HG02588 (cell line): ENCODE data around the gene SHROOM3.

Experiments
- ATAC-seq: cut with Tn5 transposase; IDR thresholded peaks from one replicate; pipeline ENCODE4 v1.9.1; 2021; ENCODE audit warnings: mild to moderate bottlenecking, moderate library complexity; ENCODE audit not compliant: unreplicated experiment

Gene SHROOM3

GRCh38 chr4:76620723-76621468, 185.9 kb downstream of the SHROOM3 start:
- ATAC-seq: no peak

- no peak for ATAC-seq
Observed at GRCh38 chr4:76622126-76622525, 187.1 kb downstream of the SHROOM3 start.

DNA sequence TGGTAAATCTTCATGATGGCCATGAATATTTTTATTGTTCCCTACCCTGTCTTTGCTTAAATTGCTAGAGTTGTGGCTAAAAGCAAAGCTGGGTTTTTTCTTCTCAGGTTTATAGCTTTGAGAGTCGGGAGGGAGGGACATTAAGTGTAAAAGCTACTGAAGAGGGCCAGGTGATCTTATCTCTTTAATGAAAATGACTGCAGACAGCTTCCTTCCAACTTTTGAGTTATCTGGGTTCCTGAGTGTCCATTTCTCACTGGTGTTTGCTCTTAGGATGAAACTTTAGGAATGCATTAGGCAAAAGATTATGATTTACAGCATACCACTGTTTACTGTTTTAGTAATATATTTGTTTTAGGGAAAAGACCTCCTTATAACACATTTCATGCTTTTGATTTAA, 187.7 kb downstream of the SHROOM3 start:
- no peak for ATAC-seq

DNA sequence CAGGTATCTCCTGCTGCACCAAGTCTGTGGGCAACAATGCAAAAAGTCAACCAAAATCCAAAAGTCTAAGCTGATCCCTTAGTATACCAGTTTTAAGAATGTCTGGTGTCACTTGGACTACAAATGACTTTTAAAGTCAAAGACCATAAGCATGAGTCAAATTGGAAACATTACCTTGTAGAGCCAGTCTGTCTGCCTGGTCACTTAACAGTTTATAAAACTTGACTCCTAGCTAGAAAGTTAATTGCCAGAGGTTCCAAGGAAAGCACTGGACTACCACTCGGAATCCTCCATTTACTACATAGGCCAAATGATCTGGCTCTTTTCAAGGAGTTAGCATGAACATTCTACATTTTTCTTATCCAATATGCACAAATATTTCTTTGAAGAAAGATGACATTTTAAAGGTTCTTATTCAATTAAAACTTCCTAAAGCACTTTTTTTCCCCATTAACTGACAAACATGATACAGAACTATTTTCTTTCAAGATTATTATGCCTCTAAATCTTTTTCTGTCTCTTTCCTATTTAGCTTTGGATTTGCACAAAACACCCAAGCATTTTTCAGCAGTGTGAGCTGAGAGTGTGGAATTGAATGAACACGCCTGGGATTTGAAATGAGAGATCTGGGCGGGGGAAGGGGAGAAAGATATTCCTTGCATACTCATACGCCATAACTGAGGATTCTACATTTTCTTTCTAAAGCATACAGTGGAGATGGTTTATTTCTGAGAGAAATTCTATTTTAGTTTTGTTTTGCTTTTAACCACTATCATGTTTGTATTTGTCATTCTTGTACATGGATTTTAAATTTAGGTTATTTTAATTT, 188.4 kb downstream of the SHROOM3 start:
- ATAC-seq: no peak

- no peak for ATAC-seq
Observed at GRCh38 chr4:76624241-76624681, 189.2 kb downstream of the SHROOM3 start.

- ATAC-seq: no peak
Observed at GRCh38 chr4:76624931-76625715, 190.1 kb downstream of the SHROOM3 start.

- no peak for ATAC-seq
Observed at GRCh38 chr4:76626686-76627465, 191.8 kb downstream of the SHROOM3 start.

DNA sequence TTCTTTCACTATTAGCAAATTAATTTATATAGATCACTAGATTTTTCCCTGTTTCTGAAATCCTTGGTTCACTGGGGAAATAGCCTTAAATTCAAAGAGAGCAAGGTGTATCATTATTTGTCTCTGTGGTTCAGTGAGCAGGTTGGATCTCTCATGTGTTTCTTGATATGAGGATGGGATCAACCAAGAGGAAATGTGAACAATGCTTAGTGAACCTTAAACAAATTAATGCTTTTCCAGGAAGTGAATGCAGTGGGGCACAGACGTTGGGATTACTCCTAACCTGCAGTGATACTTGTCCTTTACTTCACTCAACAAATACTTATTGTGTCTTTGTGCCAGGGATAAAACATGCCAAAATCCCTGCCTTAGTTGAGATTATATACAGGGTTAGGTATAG, 193.2 kb downstream of the SHROOM3 start:
- no peak for ATAC-seq

GRCh38 chr4:76630741-76631140, 195.7 kb downstream of the SHROOM3 start:
- no peak for ATAC-seq

DNA sequence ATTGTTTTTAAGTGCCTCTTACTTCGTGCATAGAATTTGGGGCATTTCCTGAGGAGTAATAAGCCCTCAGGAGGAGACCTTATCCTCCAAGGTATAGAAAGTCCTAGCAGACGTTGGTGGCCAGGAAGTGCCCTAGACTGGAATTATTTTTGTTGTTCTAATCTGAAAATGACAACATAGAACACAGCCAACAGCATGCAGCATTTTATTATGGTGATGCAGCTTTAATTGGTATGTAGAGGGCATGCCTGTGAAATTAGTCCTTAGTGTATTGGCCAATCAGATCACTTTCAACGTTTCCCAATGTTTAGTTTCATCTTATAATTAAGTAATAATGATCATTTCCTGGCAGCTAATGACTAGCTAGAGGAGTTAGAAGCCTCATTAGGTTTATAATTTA, 199.2 kb downstream of the SHROOM3 start:
- ATAC-seq: no peak

DNA sequence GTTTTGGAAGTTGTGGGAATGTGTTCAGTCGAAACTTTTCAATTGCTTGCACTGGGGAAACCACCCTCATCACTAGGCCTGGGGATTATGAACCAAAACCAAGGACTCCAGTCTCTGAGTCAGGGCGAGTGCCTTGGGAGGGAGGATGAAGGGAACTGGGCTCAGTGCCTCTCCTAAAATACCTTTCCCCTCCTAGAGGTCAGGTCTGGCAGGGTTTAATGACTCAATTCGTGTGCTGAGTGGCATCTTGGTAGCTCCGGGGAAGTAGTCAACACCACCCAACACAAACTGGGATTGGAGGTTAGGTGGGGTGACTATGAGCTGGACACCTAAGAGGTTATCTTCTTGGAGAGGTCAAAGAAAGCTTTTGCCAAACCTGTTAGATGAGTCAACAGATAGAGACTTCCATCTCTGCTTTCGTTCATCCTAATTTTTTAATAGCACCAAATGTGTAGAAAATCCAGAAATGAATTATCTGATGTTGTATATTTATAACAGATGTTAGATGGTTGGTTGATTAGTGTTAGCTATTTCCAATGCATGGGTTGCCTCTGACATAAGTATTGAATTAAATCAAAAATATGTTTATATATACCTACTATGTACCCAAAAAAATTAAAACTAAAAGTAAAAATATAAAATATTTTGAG, 202.8 kb downstream of the SHROOM3 start:
- ATAC-seq: no peak

DNA sequence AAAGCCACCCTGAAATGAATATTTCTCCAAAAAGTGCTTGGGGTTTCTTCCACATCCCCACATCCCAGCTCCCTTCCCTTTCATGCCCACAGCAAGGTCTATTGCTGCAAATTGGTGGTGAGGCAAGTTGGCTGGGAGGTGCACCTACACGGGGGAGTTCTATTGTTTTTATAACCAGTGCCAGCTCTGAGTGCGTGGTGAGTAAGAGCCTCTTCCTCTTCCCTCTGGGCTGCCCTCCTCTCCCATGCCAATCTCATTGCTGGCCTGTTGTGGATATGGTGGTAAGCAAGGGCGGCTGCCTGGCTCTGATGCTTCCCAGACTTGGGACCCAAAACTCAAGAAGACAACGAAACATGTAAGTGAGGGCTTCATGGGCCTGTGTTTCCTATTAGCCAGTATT, 204.3 kb downstream of the SHROOM3 start:
- no peak for ATAC-seq

GRCh38 chr4:76640353-76640910, 205.4 kb downstream of the SHROOM3 start:
- no peak for ATAC-seq

GRCh38 chr4:76641351-76641750, 206.3 kb downstream of the SHROOM3 start:
- ATAC-seq: no peak

- no peak for ATAC-seq
Observed at GRCh38 chr4:76641758-76642157, 206.7 kb downstream of the SHROOM3 start.

GRCh38 chr4:76644831-76645485, 209.9 kb downstream of the SHROOM3 start:
- ATAC-seq: no peak

GRCh38 chr4:76649086-76649485, 214.1 kb downstream of the SHROOM3 start:
- no peak for ATAC-seq

DNA sequence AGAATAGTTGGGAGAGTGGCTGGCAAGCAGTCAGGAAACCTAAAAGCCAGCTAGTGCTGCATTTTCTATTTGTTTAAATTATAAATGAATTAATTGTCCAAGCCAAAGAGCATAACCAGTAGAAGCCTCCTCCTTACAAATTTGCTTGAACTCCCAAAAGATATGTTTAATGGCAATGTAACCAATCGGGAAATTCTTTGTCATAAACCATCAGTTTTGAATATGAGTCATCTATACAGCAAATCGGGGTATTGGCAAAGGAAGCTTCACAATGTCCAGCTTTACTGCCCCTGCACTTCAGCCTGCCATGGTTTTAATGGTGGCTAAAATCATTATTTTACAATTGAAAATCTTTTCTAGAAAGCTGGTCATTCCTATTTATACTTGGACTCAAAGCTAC, 216.6 kb downstream of the SHROOM3 start:
- no peak for ATAC-seq

DNA sequence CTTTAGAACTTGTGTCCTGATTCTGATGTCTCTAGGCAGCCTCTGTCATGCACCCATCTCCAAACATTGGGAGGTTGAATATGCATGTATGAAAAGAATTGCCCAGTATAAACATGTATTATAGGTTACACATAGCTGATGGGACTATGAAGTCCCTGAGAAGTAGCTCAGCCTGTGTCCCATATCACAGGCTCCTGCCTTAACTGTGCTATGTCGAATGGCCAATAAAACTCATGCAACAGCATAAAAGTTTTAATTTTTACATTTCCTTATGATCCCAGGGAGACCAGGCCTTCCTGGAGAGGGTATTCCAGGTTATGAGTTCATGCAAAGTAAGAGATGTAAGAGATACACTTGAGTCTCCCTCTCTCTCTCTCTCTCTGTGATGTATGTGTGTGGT, 217.4 kb downstream of the SHROOM3 start:
- no peak for ATAC-seq
